Activated CD4-positive, alpha-beta T cell treated with anti-CD3 and anti-CD28 coated beads, Interleukin-2, amount 50 U/mL, for 24 hours (primary cell): ENCODE data around the gene PRMT1.

Experiments used
- DNase-seq, 2 donors: peaks; one replicate each; pipeline ENCODE4 v3.0.0-alpha.2; 2020; ENCODE audit warnings: low read depth in 1 of 2, low spot score in 1 of 2

PRMT1 gene

DNA sequence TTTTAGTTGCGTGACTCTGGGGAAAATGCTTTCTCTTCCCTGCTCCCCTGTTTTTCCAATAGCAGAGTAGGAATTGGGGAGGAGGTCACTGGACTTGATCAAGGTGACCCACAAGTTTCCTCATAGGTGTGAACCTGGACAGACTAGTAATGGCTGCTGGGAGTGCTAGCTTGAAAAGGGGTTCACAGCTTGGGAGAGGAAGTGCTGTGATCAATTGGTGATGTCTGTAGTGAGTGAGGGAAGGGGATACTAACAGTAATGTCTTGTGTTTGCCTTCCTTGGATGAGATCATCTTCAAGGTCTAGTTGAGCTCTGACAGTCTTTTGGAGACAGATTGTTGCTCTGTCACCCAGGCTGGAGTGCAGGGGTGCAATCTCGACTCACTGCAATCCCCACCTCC lies 9.6 kb upstream of the PRMT1 start:
- no peak for DNase-seq

GRCh38 chr19:49669516-49669915 lies 7.6 kb upstream of the PRMT1 start:
- no peak for DNase-seq

- peak in 1 of 2 donors; percentile 54 for DNase-seq
These were observed 4.7 kb upstream of the PRMT1 start for GRCh38 chr19:49672131-49672919.

DNA sequence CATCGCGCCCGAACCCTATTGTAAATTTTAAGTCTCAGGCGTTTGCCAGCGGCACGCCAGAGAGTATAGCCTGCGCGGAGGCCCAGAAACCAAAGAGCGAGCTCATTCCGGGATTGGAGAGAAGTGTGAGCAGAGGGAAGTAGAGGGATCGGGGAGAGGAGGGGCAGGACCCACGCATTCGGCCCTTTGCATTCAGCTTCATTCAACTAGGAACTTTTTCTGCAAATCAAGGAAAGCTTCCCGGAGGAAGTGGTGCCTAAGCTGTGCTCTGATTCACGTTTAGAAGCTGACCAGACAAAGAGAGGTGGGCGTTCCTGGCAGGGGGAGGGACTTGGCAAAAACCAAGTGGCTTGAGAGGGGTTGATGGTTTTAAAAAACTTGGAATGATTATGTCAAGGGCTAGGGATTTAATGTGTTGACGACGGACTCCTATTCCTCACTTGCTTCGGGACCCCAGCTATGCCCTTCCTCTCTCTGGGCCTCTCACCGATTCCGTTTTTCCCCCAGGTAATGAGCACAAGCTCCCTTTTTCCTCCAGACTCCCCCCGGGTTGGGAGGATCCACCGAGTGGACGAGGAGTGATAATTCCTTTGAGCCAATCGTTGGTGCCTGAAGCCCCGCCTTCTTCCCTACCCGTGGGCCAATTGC lies 811 bp upstream of the PRMT1 start:
- DNase-seq = peak in 1 of 2 donors; percentile 68

GRCh38 chr19:49676784-49677230 lies 264 bp upstream of the PRMT1 start:
- DNase-seq = peak; percentile 97 to 100

GRCh38 chr19:49677901-49678674 lies 1.0 kb downstream of the PRMT1 start:
- DNase-seq = peak; percentile 64 to 74

DNA sequence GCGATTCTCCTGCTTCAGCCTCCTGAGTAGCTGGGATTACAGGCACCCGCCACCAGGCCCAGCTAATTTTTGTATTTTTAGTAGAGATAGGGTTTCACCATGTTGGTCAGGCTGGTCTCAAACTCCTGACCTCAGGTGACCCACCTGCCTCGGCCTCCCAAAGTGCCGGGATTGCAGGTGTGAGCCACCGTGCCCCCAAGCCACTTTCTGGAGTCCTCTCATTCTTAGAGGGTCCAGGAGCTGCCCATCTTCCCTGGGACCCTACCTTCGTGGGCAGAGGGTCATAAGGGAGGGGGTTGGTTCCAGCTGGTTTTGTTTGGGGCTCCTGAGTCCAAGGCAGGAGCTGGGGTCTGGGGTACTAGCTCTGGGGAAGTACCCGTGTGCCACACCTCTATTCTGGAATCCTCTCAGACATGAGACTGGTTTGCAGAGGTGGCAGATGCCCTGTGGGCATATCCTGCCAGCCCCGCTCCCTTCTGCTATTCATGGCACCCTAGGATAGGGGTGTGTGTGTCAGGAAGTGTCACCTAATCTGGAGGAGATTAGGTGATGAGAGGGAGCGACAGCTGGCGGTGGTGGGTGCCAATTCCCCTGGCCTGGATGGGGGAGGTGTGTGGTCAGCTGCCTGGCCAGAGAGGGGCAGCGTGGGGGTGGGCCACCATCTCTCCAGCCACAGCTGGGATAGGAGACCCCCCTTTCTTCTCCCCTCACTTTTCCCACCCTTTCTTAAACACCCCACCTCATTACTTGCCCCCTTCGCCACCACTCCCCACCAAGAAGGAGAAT lies 2.1 kb downstream of the PRMT1 start:
- DNase-seq = no peak

DNA sequence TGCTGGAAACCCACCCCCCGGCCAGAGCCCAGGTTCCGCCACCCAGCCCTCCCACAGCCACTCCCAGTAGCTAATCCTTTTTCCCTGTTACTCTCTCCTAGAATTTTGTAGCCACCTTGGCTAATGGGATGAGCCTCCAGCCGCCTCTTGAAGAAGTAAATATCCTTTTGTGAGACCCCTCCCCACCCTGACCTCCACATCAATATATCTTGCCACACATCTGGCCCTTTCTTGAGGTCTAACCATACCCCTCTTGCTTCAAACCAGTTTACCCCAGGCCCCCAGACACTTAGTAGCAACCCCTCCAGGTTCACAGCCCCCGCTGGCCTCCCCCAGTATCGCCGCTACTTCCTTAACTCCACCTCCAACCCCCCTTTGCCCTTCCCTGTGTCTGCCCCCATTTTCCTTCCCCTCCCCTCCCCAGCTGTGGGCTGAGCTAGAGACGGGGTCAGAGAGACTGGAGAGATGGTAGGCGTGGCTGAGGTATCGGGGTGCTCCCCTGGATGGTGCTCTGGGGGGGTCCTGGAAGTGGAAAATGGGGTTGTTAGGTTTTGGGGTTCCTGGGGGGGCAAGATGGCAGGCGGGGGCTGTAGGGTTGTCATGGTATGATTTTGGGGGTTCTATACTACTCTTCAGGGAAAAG lies 2.8 kb downstream of the PRMT1 start:
- DNase-seq = no peak

DNA sequence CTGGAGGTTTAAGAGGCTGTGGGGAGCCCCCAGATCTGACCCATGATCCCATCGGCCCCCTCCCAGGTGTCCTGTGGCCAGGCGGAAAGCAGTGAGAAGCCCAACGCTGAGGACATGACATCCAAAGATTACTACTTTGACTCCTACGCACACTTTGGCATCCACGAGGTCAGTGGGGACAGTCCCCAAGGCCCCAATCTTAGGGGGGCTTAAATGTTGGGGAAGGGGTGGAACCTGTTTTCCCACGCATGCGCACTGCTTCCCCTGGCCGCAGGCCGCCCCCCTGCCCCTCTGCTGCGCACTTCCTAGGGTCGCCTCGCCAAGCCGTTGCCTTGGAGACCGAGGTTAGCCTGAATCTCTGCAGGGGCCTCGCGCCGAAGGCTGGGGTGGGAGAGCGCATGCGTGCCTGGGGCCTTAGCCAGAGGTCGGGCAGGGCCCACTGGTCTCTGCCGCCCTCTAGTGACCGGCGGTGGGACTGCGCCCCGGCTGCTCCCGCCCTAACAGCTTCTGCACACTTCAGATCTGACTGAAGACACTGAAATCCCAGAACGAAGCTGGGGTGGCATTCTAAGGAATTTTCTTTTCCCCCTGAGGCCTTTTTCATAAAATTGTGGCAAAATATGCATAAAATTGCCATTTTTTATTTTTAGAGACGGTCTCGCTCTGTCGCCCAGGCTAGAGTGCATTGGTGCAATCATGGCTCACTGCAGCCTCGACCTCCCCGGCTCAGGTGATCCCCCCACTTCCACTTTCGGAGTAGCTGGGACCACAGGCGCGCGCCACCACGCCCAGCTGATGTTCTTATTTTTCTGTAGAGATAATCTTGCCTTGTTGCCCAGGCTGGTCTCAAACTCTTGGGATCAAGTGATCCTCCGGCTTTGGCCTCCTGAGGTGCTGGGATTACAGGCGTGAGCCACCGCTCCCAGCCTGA lies 3.6 kb downstream of the PRMT1 start:
- DNase-seq = peak; percentile 88 to 95

- no peak for DNase-seq
These were observed 4.8 kb downstream of the PRMT1 start for GRCh38 chr19:49681830-49682229.

DNA sequence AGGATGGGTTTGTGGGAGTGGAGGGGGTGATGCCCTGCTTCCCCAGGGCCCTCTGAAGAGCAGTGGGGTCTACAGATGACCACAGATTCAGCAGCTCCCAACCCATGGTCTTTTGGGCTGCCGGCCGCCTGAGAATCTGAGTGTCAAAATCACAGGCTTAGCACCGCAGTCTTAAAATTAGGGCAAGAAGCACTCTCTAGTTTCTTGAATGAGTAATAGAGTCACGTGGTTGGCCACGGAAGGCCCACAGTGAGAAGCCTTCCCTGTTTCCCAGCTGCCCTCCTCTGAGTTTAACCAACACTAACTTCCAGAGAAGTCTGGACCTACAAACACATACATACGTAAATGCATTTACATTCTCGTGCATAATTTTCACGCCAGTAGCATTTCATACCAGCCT lies 5.2 kb downstream of the PRMT1 start:
- DNase-seq = no peak

DNA sequence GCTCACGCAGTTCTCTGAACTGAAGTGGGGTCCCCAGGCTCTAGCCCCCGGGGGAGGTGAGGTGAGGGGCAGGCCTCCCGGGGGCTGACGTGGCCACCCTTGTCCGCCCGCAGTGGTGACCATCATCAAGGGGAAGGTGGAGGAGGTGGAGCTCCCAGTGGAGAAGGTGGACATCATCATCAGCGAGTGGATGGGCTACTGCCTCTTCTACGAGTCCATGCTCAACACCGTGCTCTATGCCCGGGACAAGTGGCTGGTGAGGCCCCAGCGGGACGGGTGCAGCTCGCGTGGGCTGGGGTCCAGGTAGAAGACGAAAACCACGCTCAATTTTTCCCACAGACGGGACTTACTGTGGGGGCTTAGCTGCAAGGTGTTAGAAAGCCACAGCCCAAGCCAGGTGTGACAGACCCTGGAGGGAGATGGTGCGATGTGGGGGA lies 6.8 kb downstream of the PRMT1 start:
- DNase-seq = no peak

DNA sequence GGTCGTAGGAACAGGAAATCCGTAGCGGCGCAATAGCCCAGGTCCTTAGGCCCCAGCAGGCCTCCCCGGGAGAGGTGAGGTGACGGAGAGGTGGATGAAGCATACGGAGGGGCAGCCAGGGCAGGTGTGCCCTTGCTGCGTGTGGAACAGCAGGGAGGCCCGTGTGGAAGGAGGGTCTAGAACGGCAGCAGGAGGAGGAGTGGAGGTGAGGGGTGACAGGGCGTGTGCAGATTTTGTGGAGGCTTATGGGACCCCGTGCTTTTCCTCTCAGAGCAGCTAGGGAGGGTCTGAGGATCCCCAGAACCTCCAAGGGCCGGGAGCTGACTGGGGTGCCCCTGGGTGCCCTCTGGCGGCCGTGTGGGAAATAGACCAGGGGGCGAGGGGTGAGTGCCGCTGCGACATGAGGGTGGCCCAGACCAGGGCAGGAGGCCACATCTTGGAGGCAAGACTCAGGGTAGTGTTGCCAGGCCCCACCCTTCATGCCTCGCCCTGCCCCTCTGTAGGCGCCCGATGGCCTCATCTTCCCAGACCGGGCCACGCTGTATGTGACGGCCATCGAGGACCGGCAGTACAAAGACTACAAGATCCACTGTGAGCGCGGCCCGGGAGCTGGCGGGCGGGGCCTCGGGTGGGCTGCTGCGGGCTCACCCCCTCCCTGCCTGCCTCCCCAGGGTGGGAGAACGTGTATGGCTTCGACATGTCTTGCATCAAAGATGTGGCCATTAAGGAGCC lies 7.3 kb downstream of the PRMT1 start:
- no peak for DNase-seq

DNA sequence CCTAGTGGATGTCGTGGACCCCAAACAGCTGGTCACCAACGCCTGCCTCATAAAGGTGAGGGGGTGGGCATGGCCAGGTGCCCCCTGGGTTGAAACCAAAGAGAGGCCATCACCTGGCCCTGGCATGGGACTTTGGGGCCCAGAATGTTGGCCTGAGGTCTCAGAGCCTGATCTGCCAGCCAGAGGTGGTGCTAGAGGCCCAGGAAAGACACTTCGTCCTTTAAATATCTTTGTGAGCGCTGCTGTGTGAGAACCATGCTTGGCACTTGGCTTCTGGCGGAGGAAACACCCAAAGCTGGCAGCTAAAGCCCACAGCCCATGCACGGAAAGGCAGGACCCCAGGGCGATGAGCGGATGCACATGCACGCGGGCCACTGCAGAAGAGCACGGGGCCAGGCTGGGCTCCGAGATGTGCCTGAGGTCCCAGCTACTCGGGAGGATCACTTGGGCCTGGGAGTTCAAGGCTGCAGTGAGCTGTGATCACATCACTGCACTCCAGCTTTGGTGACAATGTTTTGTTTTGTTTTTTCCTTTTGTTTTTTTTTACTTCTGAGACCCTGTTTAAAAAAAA lies 8.0 kb downstream of the PRMT1 start:
- no peak for DNase-seq

GRCh38 chr19:49685845-49686332 lies 8.8 kb downstream of the PRMT1 start:
- no peak for DNase-seq

DNA sequence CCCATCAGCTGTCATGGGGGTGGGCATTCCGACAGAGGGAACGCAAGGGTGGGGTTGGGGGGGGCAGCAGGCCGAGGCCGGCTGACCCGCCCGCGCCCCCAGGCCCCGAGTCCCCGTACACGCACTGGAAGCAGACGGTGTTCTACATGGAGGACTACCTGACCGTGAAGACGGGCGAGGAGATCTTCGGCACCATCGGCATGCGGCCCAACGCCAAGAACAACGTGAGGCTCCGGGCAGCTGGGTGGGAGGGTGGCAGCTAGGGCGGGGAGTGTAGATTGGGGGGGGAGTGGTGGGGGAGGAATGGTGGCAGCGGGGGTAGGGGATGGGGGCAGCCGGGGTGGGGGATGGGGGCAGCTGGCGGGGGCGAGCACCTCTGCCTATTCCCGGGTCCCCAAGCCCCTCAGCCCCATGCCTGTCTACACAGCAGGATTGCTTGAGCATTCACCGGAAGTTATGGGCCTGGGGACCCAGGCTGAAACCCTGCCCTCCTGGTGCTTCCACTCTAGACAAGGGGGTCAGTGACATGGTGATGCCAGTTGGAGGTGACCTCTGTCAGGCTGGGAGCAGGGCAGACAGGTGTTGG lies 9.5 kb downstream of the PRMT1 start:
- no peak for DNase-seq

DNA sequence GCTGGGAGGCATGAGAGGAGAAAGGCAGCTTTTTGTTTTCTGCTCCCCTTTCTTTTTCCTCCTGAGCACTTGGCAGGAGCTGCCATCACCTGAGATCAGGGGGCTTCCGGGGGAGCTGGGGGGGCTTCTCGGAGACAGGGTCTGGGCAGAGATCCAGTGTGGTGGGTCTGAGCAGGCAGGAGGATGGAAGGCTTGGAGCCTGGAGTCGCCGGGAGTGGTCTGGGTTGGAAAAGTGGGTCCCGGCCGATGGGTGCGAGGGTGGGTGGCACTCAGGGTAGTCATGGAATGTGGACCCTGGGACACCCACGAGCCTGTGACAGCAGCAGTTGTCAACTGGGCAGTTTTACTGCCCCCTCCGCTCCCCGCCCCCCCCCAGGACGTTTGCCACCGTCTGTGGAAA lies 10.1 kb downstream of the PRMT1 start:
- DNase-seq = no peak
